Mesenchymal stem cell (in vitro differentiated cells and primary cell): ENCODE results near the gene STK32B.

Experiments
- DNase-seq: peaks from one replicate; pipeline ENCODE4 v3.0.0-alpha.2; 2013
- H2AFZ ChIP-seq: one replicate; pipeline ENCODE4 v1.6.1; 2013; ENCODE audit warnings: low read depth, mild to moderate bottlenecking, control low read depth, inconsistent platforms, low read length, moderate library complexity
- H2AK5ac ChIP-seq: 2 replicates; pipeline ENCODE4 v1.6.1; 2013; ENCODE audit warnings: low read length, moderate library complexity, mild to moderate bottlenecking, inconsistent platforms; ENCODE audit not compliant: severe bottlenecking
- H2BK120ac ChIP-seq: one replicate; pipeline ENCODE4 v1.6.1; 2013; ENCODE audit warnings: low read depth, mild to moderate bottlenecking, inconsistent platforms, low read length, moderate library complexity
- H2BK12ac ChIP-seq, 2 experiments: one replicate each; pipeline ENCODE4 v1.6.1; 2013; ENCODE audit warnings: inconsistent platforms in 2 of 2, low read length in 2 of 2, mild to moderate bottlenecking in 2 of 2, moderate library complexity in 2 of 2, control low read depth in 1 of 2
- H2BK15ac ChIP-seq: one replicate; pipeline ENCODE4 v1.6.1; 2013; ENCODE audit warnings: mild to moderate bottlenecking, low read depth, inconsistent platforms; ENCODE audit not compliant: poor library complexity, severe bottlenecking
- H2BK5ac ChIP-seq: 2 replicates; pipeline ENCODE4 v1.6.1; 2013; ENCODE audit warnings: low read depth, mild to moderate bottlenecking, low read length, control low read depth, inconsistent platforms; ENCODE audit not compliant: poor library complexity, severe bottlenecking
- H3K14ac ChIP-seq, 2 experiments: one replicate each; pipeline ENCODE4 v1.6.1; 2013; ENCODE audit warnings: inconsistent platforms in 2 of 2, low read length in 2 of 2, control low read depth in 1 of 2, mild to moderate bottlenecking in 1 of 2, moderate library complexity in 1 of 2
- H3K18ac ChIP-seq, 2 experiments: one replicate each; pipeline ENCODE4 v1.6.1; 2013; ENCODE audit warnings: inconsistent platforms in 2 of 2, low read length in 2 of 2, control low read depth in 1 of 2, low read depth in 1 of 2, mild to moderate bottlenecking in 1 of 2
- H3K23ac ChIP-seq, 2 experiments: one replicate each; pipeline ENCODE4 v1.6.1; 2013; ENCODE audit warnings: inconsistent platforms in 2 of 2, low read length in 2 of 2, mild to moderate bottlenecking in 2 of 2, moderate library complexity in 2 of 2, control low read depth in 1 of 2
- H3K27ac ChIP-seq: 2 replicates; pipeline ENCODE4 v1.5.1; 2013; ENCODE audit warnings: mild to moderate bottlenecking, moderate library complexity, low read length, control low read depth, inconsistent platforms; ENCODE audit not compliant: poor library complexity, severe bottlenecking
- H3K27me3 ChIP-seq, 2 experiments: 2 replicates each; pipeline versions ENCODE4 v1.6.1 to v1.7.0; 2013; ENCODE audit warnings: low read length in 2 of 2, mild to moderate bottlenecking in 2 of 2, moderate library complexity in 2 of 2, control low read depth in 1 of 2, inconsistent platforms in 1 of 2; ENCODE audit not compliant: control insufficient read depth in 1 of 2, insufficient read depth in 1 of 2
- H3K36me3 ChIP-seq, 2 experiments: 2 replicates each; pipeline versions ENCODE4 v1.6.1 to v1.7.0; 2013; ENCODE audit warnings: low read length in 2 of 2, control low read depth in 1 of 2, inconsistent platforms in 1 of 2, low read depth in 1 of 2, mild to moderate bottlenecking in 1 of 2; ENCODE audit not compliant: insufficient read depth in 2 of 2, control insufficient read depth in 1 of 2
- H3K4ac ChIP-seq, 2 experiments: one replicate each; pipeline ENCODE4 v1.6.1; 2013; ENCODE audit warnings: inconsistent platforms in 2 of 2, low read length in 2 of 2, mild to moderate bottlenecking in 2 of 2, moderate library complexity in 2 of 2, control low read depth in 1 of 2, low read depth in 1 of 2
- H3K4me1 ChIP-seq: 2 replicates; pipeline ENCODE4 v1.6.1; 2013; ENCODE audit warnings: low read depth, low read length, control low read depth; ENCODE audit not compliant: control insufficient read depth, insufficient read depth
- H3K4me2 ChIP-seq: 2 replicates; pipeline ENCODE4 v1.6.1; 2013; ENCODE audit warnings: low read length, mild to moderate bottlenecking, inconsistent platforms; ENCODE audit not compliant: poor library complexity, severe bottlenecking
- H3K4me3 ChIP-seq, 2 experiments: 2 replicates each; pipeline versions ENCODE4 v1.5.1 to v1.7.0; 2013; ENCODE audit warnings: low read length in 2 of 2, mild to moderate bottlenecking in 2 of 2, control low read depth in 1 of 2, low read depth in 1 of 2; ENCODE audit not compliant: insufficient read depth in 1 of 2
- H3K79me1 ChIP-seq: replicated peaks from 2 replicates; pipeline ENCODE4 v1.6.1; 2013; ENCODE audit warnings: mild to moderate bottlenecking, control low read depth, low read length, inconsistent platforms; ENCODE audit not compliant: poor library complexity, severe bottlenecking
- H3K9ac ChIP-seq: 2 replicates; pipeline ENCODE4 v1.7.0; 2013; ENCODE audit warnings: mild to moderate bottlenecking, low read length, moderate library complexity
- H3K9me3 ChIP-seq: 2 replicates; pipeline ENCODE4 v1.7.0; 2013; ENCODE audit warnings: mild to moderate bottlenecking, low read length; ENCODE audit not compliant: control insufficient read depth
- H4K8ac ChIP-seq: one replicate; pipeline ENCODE4 v1.6.1; 2013; ENCODE audit warnings: inconsistent platforms, mild to moderate bottlenecking, low read length, moderate library complexity
- H4K91ac ChIP-seq: one replicate; pipeline ENCODE4 v1.6.1; 2013; ENCODE audit warnings: mild to moderate bottlenecking, low read length, inconsistent platforms
- WGBS: methylation state at CpG from one replicate; pipeline ENCODE4 v1.1.7; 2013; ENCODE audit warnings: mixed read lengths; 5-methylcytosine and 5-hydroxymethylcytosine counted together

STK32B gene

GRCh38 chr4:5126857-5127256 is 75.6 kb downstream of the STK32B start:
- no peak overlapping the region for H3K14ac ChIP-seq
- no peak overlapping the region for H3K27ac ChIP-seq
- no peak overlapping the region for H4K8ac ChIP-seq
- no peak for DNase-seq
- H2BK5ac ChIP-seq = no peak overlapping the region
- no peaks in the 10 kb centered on the region for H3K9me3 ChIP-seq
- H3K4me1 ChIP-seq = peaks cover 2% of the 10 kb centered on the region
- no peak overlapping the region for H3K4me3 ChIP-seq
- no peak overlapping the region for H2BK120ac ChIP-seq
- no peak overlapping the region for H3K9ac ChIP-seq
- H3K18ac ChIP-seq = no peak overlapping the region
- H3K27me3 ChIP-seq = no peaks in the 10 kb centered on the region
- H2AK5ac ChIP-seq = no peak overlapping the region
- no peak overlapping the region for H2AFZ ChIP-seq
- peaks cover 0 to 6% of the 10 kb centered on the region in 2 experiments for H3K36me3 ChIP-seq
- H2BK12ac ChIP-seq = no peak overlapping the region
- 95% methylated on average over 3 of the region's 5 CpGs for WGBS
- H3K4me2 ChIP-seq = no peak overlapping the region
- H3K79me1 ChIP-seq = peaks cover 35% of the 10 kb centered on the region
- H4K91ac ChIP-seq = no peak overlapping the region
- H2BK15ac ChIP-seq = no peak overlapping the region
- no peak overlapping the region for H3K23ac ChIP-seq
- no peak overlapping the region for H3K4ac ChIP-seq

GRCh38 chr4:5127556-5127955 is 76.3 kb downstream of the STK32B start:
- H3K4me3 ChIP-seq = no peak overlapping the region
- no peak overlapping the region for H4K91ac ChIP-seq
- H3K4me1 ChIP-seq = peaks cover 2% of the 10 kb centered on the region
- peaks cover 35% of the 10 kb centered on the region for H3K79me1 ChIP-seq
- no peak overlapping the region for H3K14ac ChIP-seq
- H3K23ac ChIP-seq = no peak overlapping the region
- H4K8ac ChIP-seq = no peak overlapping the region
- no peak overlapping the region for H3K4ac ChIP-seq
- no peak for DNase-seq
- H2BK12ac ChIP-seq = no peak overlapping the region
- H3K9ac ChIP-seq = no peak overlapping the region
- H3K27me3 ChIP-seq = no peaks in the 10 kb centered on the region
- H3K18ac ChIP-seq = no peak overlapping the region
- H2BK5ac ChIP-seq = no peak overlapping the region
- no peak overlapping the region for H3K4me2 ChIP-seq
- 88% methylated on average over 6 of the region's 7 CpGs for WGBS
- no peak overlapping the region for H2AK5ac ChIP-seq
- H3K36me3 ChIP-seq = peaks cover 0 to 6% of the 10 kb centered on the region in 2 experiments
- no peak overlapping the region for H2BK15ac ChIP-seq
- no peak overlapping the region for H2AFZ ChIP-seq
- H3K27ac ChIP-seq = no peak overlapping the region
- H3K9me3 ChIP-seq = no peaks in the 10 kb centered on the region
- no peak overlapping the region for H2BK120ac ChIP-seq

GRCh38 chr4:5128569-5128968 is 77.3 kb downstream of the STK32B start:
- Histone ChIP-seq H3K9me3 (no peaks in the 10 kb centered on the region), H3K27me3 (no peaks in the 10 kb centered on the region), H4K91ac (no peak overlapping the region), H3K18ac (no peak overlapping the region), H3K4me2 (no peak overlapping the region), H2BK15ac (no peak overlapping the region), H3K79me1 (peaks cover 26% of the 10 kb centered on the region), H3K36me3 (no peaks in the 10 kb centered on the region), H2AK5ac (no peak overlapping the region), H3K4me3 (no peak overlapping the region), H4K8ac (no peak overlapping the region), H3K27ac (no peak overlapping the region), H3K4ac (no peak overlapping the region), H3K4me1 (peaks cover 2% of the 10 kb centered on the region), H3K9ac (no peak overlapping the region), H2AFZ (no peak overlapping the region), H3K14ac (no peak overlapping the region), H2BK120ac (no peak overlapping the region), H2BK12ac (peak overlapping the region in 1 of 2 experiments; percentile 16), H3K23ac (no peak overlapping the region), H2BK5ac (no peak overlapping the region)
- DNase-seq = no peak
- WGBS = 72% methylated on average over 5 of the region's 5 CpGs

GRCh38 chr4:5133201-5133600 is 81.9 kb downstream of the STK32B start:
- Histone ChIP-seq H3K23ac (no peak overlapping the region), H3K4me3 (no peak overlapping the region), H2BK12ac (no peak overlapping the region), H4K91ac (no peak overlapping the region), H3K14ac (no peak overlapping the region), H3K18ac (no peak overlapping the region), H3K4ac (no peak overlapping the region), H3K27me3 (no peaks in the 10 kb centered on the region), H2AK5ac (no peak overlapping the region), H3K4me1 (peaks cover 9% of the 10 kb centered on the region), H3K9me3 (no peaks in the 10 kb centered on the region), H3K36me3 (no peaks in the 10 kb centered on the region), H2BK15ac (no peak overlapping the region), H2BK5ac (no peak overlapping the region), H2BK120ac (no peak overlapping the region), H3K27ac (no peak overlapping the region), H3K9ac (no peak overlapping the region), H3K4me2 (no peak overlapping the region), H3K79me1 (peaks cover 19% of the 10 kb centered on the region), H2AFZ (no peak overlapping the region), H4K8ac (no peak overlapping the region)
- no peak for DNase-seq
- WGBS = no CpG with 5 or more reads among the region's 2 CpGs
